ENCODE measurements around the gene LAMA5. TPM values are rescaled to one million over a fixed set of nuclear protein-coding genes. Genes with fewer than 3 reads are reported as not detected.

LAMA5 gene
- total and polyA plus RNA-seq, 9 donors, result 4.7 to 115 (median 42.2) TPM

- H3K36me3 ChIP-seq, result no peaks in the 10 kb centered on the region
- H3K27me3 ChIP-seq, result no peaks in the 10 kb centered on the region
- TF ChIP-seq POLR2A (IDR thresholded peaks at IDR 0.05) (no peak), CTCF (IDR thresholded peaks at IDR 0.05) (peak; percentile 74 to 86 (median 81))
- no peak overlapping the region for H3K27ac ChIP-seq
- 29 to 38% (median 30%) methylated on average over 18 of the region's 18 CpGs for WGBS, 3 donors
- no peak overlapping the region for H3K4me3 ChIP-seq
- intact Hi-C loops (cut with DNase I), result loop anchor here in 3 of 4 donors (2.0 to 5.0 kb wide), 3 partner anchors 70 to 240 kb away; partner anchors contain the start of genes PSMA7 (in 1 of the 3) and SS18L1 (in 1 of the 3)
- DNase-seq, result peak; percentile 58 to 78 (median 76)
- H3K9me3 ChIP-seq, result no peaks in the 10 kb centered on the region
- H3K4me1 ChIP-seq (ENCODE audit: insufficient read depth), result peaks cover 7% of the 10 kb centered on the region
Observed at GRCh38 chr20:62382306-62383198, 15.4 kb upstream of the LAMA5 start.

DNA sequence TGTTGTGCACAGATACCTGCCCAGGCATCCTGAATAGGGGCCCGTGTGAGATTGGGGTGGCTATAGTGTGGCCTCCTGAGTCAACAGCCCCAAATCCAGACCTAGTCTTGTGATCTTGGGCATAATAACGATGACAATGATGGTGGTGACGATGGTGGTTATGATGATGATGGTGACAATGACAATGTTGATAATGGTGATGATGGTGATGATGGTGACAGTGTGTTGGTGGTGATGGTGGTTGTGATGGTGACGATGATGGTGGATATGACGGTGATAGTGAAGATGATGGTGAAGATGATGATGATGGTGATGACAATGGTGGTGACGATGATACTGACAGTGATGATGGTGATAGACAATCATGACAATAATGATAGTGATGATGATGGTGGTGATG, 14.7 kb upstream of the LAMA5 start:
- no peaks in the 10 kb centered on the region for H3K27me3 ChIP-seq
- H3K4me3 ChIP-seq, result no peak overlapping the region
- 86 to 97% (median 91%) methylated on average over 6 of the region's 6 CpGs for WGBS, 3 donors
- H3K4me1 ChIP-seq (ENCODE audit: insufficient read depth), result peaks cover 3% of the 10 kb centered on the region
- intact Hi-C loops (cut with DNase I), result loop anchor here in 3 of 4 donors (2.0 to 5.0 kb wide), 3 partner anchors 70 to 240 kb away; partner anchors contain the start of genes PSMA7 (in 1 of the 3) and SS18L1 (in 1 of the 3)
- H3K9me3 ChIP-seq, result no peaks in the 10 kb centered on the region
- DNase-seq, result no peak
- TF ChIP-seq POLR2A (IDR thresholded peaks at IDR 0.05), result no peak
- TF ChIP-seq EP300 (IDR thresholded peaks at IDR 0.05), result no peak
- TF ChIP-seq CTCF (IDR thresholded peaks at IDR 0.05), result no peak
- no peaks in the 10 kb centered on the region for H3K36me3 ChIP-seq
- H3K27ac ChIP-seq, result no peak overlapping the region

GRCh38 chr20:62381202-62381797, 14.2 kb upstream of the LAMA5 start:
- TF ChIP-seq CTCF (IDR thresholded peaks at IDR 0.05), result no peak
- TF ChIP-seq EP300 (IDR thresholded peaks at IDR 0.05), result no peak
- no peak for TF ChIP-seq POLR2A (IDR thresholded peaks at IDR 0.05)
- Histone ChIP-seq H3K36me3 (no peaks in the 10 kb centered on the region), H3K27me3 (no peaks in the 10 kb centered on the region), H3K4me1 (ENCODE audit: insufficient read depth) (peaks cover 6% of the 10 kb centered on the region), H3K9me3 (no peaks in the 10 kb centered on the region), H3K4me3 (no peak overlapping the region), H3K27ac (no peak overlapping the region)
- 59 to 62% (median 61%) methylated on average over 16 of the region's 16 CpGs for WGBS, 3 donors
- intact Hi-C loops (cut with DNase I), result loop anchor here in 2 of 4 donors (5.0 kb wide), 2 partner anchors 69 to 239 kb away; partner anchors contain the start of genes PSMA7 (in 1 of the 2) and SS18L1 (in 1 of the 2)
- no peak for DNase-seq

GRCh38 chr20:62378215-62378614, 11.1 kb upstream of the LAMA5 start:
- 62 to 84% (median 64%) methylated on average over 20 to 22 of the region's 22 CpGs for WGBS, 3 donors
- H3K4me1 ChIP-seq (ENCODE audit: insufficient read depth), result peaks cover 20% of the 10 kb centered on the region
- no peaks in the 10 kb centered on the region for H3K27me3 ChIP-seq
- no peak overlapping the region for H3K4me3 ChIP-seq
- H3K36me3 ChIP-seq, result no peaks in the 10 kb centered on the region
- H3K9me3 ChIP-seq, result no peaks in the 10 kb centered on the region
- TF ChIP-seq POLR2A (IDR thresholded peaks at IDR 0.05) (no peak), CTCF (IDR thresholded peaks at IDR 0.05) (no peak), EP300 (IDR thresholded peaks at IDR 0.05) (no peak)
- DNase-seq, result no peak
- no peak overlapping the region for H3K27ac ChIP-seq
- intact Hi-C loops (cut with DNase I), result loop anchor here in 2 of 4 donors (5.0 to 10.0 kb wide), 2 partner anchors 76 to 313 kb away; partner anchors contain the start of genes ADRM1 (in 1 of the 2) and TAF4 (in 1 of the 2)

Measured in ovary (tissue), 9 donors.